Central memory CD8-positive, alpha-beta T cell (primary cell): ENCODE measurements around the gene GFRA3.
"Not testable (repeated sequence)": the region's sequence is repeated elsewhere in the genome, so short reads cannot be mapped to it uniquely, and the experiment has no call there.

ENCODE experiments used
- ATAC-seq: fragments of 150-1000 bp; cut with Tn5 transposase; replicated peaks from 2 replicates; pipeline ENCODE4 v1.10.0; 2022; ENCODE audit warnings: mild to moderate bottlenecking, moderate FRiP score, moderate number of reproducible peaks; ENCODE audit not compliant: poor library complexity, severe bottlenecking; ENCODE audit errors: extremely low read depth
- DNase-seq, 2 donors: peaks; one replicate each; pipeline ENCODE4 v3.0.0; 2021; ENCODE audit warnings: low spot score in 2 of 2
- H3K27ac Mint-ChIP-seq: one replicate; pipeline ENCODE4 v1.8.0; 2022; ENCODE audit warnings: low read depth, mild to moderate bottlenecking, moderate library complexity, mixed read lengths
- H3K27me3 Mint-ChIP-seq: one replicate; pipeline ENCODE4 v1.8.0; 2022; ENCODE audit warnings: mixed read lengths
- H3K36me3 Mint-ChIP-seq: one replicate; pipeline ENCODE4 v1.8.0; 2022; ENCODE audit warnings: mild to moderate bottlenecking, moderate library complexity, mixed read lengths; ENCODE audit not compliant: insufficient read depth
- H3K4me1 Mint-ChIP-seq: one replicate; pipeline ENCODE4 v1.8.0; 2022; ENCODE audit warnings: mixed read lengths
- H3K4me3 Mint-ChIP-seq: one replicate; pipeline ENCODE4 v1.8.0; 2022; ENCODE audit warnings: mild to moderate bottlenecking, moderate library complexity, mixed read lengths
- H3K9me3 Mint-ChIP-seq: one replicate; pipeline ENCODE4 v1.8.0; 2022; ENCODE audit warnings: mixed read lengths

GFRA3 gene

GRCh38 chr5:138275379-138275782, 960 bp upstream of the GFRA3 start:
- peaks cover 31% of the 10 kb centered on the region for H3K27me3 Mint-ChIP-seq
- H3K4me3 Mint-ChIP-seq: no peak overlapping the region
- H3K27ac Mint-ChIP-seq: no peak overlapping the region
- no peaks in the 10 kb centered on the region for H3K36me3 Mint-ChIP-seq
- H3K4me1 Mint-ChIP-seq: peaks cover 6% of the 10 kb centered on the region
- no peaks in the 10 kb centered on the region for H3K9me3 Mint-ChIP-seq
- DNase-seq: no peak
- no peak for ATAC-seq

- Mint-ChIP-seq H3K27ac (no peak overlapping the region), H3K36me3 (no peaks in the 10 kb centered on the region), H3K9me3 (no peaks in the 10 kb centered on the region), H3K4me3 (peak overlapping the region; percentile 36), H3K4me1 (peaks cover 6% of the 10 kb centered on the region), H3K27me3 (peaks cover 33% of the 10 kb centered on the region)
- DNase-seq (no peak), ATAC-seq (no peak)
Measured at GRCh38 chr5:138273834-138274188, 610 bp downstream of the GFRA3 start.

GRCh38 chr5:138272681-138273080, 1.7 kb downstream of the GFRA3 start:
- Mint-ChIP-seq H3K4me3 (no peak overlapping the region), H3K4me1 (peaks cover 6% of the 10 kb centered on the region), H3K9me3 (no peaks in the 10 kb centered on the region), H3K27ac (no peak overlapping the region), H3K27me3 (peaks cover 44% of the 10 kb centered on the region), H3K36me3 (no peaks in the 10 kb centered on the region)
- no peak for ATAC-seq
- no peak for DNase-seq

GRCh38 chr5:138271281-138271680, 3.1 kb downstream of the GFRA3 start:
- H3K4me3 Mint-ChIP-seq: no peak overlapping the region
- H3K27ac Mint-ChIP-seq: no peak overlapping the region
- H3K4me1 Mint-ChIP-seq: peaks cover 6% of the 10 kb centered on the region
- H3K27me3 Mint-ChIP-seq: peaks cover 57% of the 10 kb centered on the region
- DNase-seq: no peak
- peaks cover 2% of the 10 kb centered on the region for H3K36me3 Mint-ChIP-seq
- no peak for ATAC-seq
- no peaks in the 10 kb centered on the region for H3K9me3 Mint-ChIP-seq

GRCh38 chr5:138264183-138264582, 10.2 kb downstream of the GFRA3 start:
- no peaks in the 10 kb centered on the region for H3K9me3 Mint-ChIP-seq
- peaks cover 55% of the 10 kb centered on the region for H3K27me3 Mint-ChIP-seq
- H3K36me3 Mint-ChIP-seq: peaks cover 2% of the 10 kb centered on the region
- H3K4me1 Mint-ChIP-seq: no peaks in the 10 kb centered on the region
- no peak overlapping the region for H3K4me3 Mint-ChIP-seq
- ATAC-seq (no peak), DNase-seq (no peak)
- H3K27ac Mint-ChIP-seq: no peak overlapping the region

- DNase-seq (no peak), ATAC-seq (no peak)
- H3K36me3 Mint-ChIP-seq: peaks cover 2% of the 10 kb centered on the region
- no peaks in the 10 kb centered on the region for H3K4me1 Mint-ChIP-seq
- no peaks in the 10 kb centered on the region for H3K9me3 Mint-ChIP-seq
- no peak overlapping the region for H3K27ac Mint-ChIP-seq
- peaks cover 56% of the 10 kb centered on the region for H3K27me3 Mint-ChIP-seq
- H3K4me3 Mint-ChIP-seq: no peak overlapping the region
Measured at GRCh38 chr5:138263581-138263980, 10.8 kb downstream of the GFRA3 start.

GRCh38 chr5:138258704-138259292, 15.6 kb downstream of the GFRA3 start:
- H3K36me3 Mint-ChIP-seq: no peaks in the 10 kb centered on the region
- no peaks in the 10 kb centered on the region for H3K4me1 Mint-ChIP-seq
- H3K27me3 Mint-ChIP-seq: peaks cover 14% of the 10 kb centered on the region
- ATAC-seq (no peak), DNase-seq (no peak)
- H3K27ac Mint-ChIP-seq: no peak overlapping the region
- H3K9me3 Mint-ChIP-seq: no peaks in the 10 kb centered on the region
- no peak overlapping the region for H3K4me3 Mint-ChIP-seq

- Mint-ChIP-seq H3K27ac (no peak overlapping the region), H3K27me3 (peaks cover 13% of the 10 kb centered on the region), H3K9me3 (no peaks in the 10 kb centered on the region), H3K4me1 (no peaks in the 10 kb centered on the region), H3K4me3 (no peak overlapping the region), H3K36me3 (no peaks in the 10 kb centered on the region)
- DNase-seq: no peak
- ATAC-seq: no peak
Measured at GRCh38 chr5:138257583-138257982, 16.8 kb downstream of the GFRA3 start.

GRCh38 chr5:138252944-138253343, 21.5 kb downstream of the GFRA3 start:
- no peak for ATAC-seq
- Mint-ChIP-seq H3K36me3 (no peaks in the 10 kb centered on the region), H3K27me3 (no peaks in the 10 kb centered on the region)

GRCh38 chr5:138247800-138248199, 26.6 kb downstream of the GFRA3 start:
- not testable (repeated sequence) for H3K27ac Mint-ChIP-seq, H3K4me3 Mint-ChIP-seq, H3K4me1 Mint-ChIP-seq, H3K9me3 Mint-ChIP-seq, DNase-seq, ATAC-seq, H3K36me3 Mint-ChIP-seq
- H3K27me3 Mint-ChIP-seq: peaks cover 21% of the 10 kb centered on the region

More at GRCh38 chr5:138252944-138253343, 21.5 kb downstream of the GFRA3 start:
- Mint-ChIP-seq H3K4me3 (no peak overlapping the region), H3K4me1 (no peaks in the 10 kb centered on the region), H3K27ac (no peak overlapping the region), H3K9me3 (no peaks in the 10 kb centered on the region)
- no peak for DNase-seq

GRCh38 chr5:138246822-138247221, 27.6 kb downstream of the GFRA3 start:
- Mint-ChIP-seq H3K9me3 (no peaks in the 10 kb centered on the region), H3K27me3 (peaks cover 30% of the 10 kb centered on the region), H3K4me1 (no peaks in the 10 kb centered on the region), H3K36me3 (no peaks in the 10 kb centered on the region), H3K4me3 (no peak overlapping the region), H3K27ac (no peak overlapping the region)
- ATAC-seq (no peak), DNase-seq (no peak)

GRCh38 chr5:138246334-138246733, 28.1 kb downstream of the GFRA3 start:
- Mint-ChIP-seq H3K36me3 (no peaks in the 10 kb centered on the region), H3K27ac (no peak overlapping the region), H3K4me1 (peaks cover 2% of the 10 kb centered on the region), H3K4me3 (no peak overlapping the region), H3K9me3 (no peaks in the 10 kb centered on the region), H3K27me3 (peaks cover 34% of the 10 kb centered on the region)
- no peak for DNase-seq
- no peak for ATAC-seq

GRCh38 chr5:138245717-138246116, 28.7 kb downstream of the GFRA3 start:
- H3K36me3 Mint-ChIP-seq: no peaks in the 10 kb centered on the region
- H3K4me3 Mint-ChIP-seq: no peak overlapping the region
- ATAC-seq (no peak), DNase-seq (no peak)
- H3K27me3 Mint-ChIP-seq: peaks cover 41% of the 10 kb centered on the region
- H3K9me3 Mint-ChIP-seq: no peaks in the 10 kb centered on the region
- no peak overlapping the region for H3K27ac Mint-ChIP-seq
- peaks cover 9% of the 10 kb centered on the region for H3K4me1 Mint-ChIP-seq

- ATAC-seq: no peak
- no peaks in the 10 kb centered on the region for H3K36me3 Mint-ChIP-seq
- H3K27me3 Mint-ChIP-seq: peaks cover 57% of the 10 kb centered on the region
- DNase-seq: no peak
- H3K9me3 Mint-ChIP-seq: no peaks in the 10 kb centered on the region
- no peak overlapping the region for H3K27ac Mint-ChIP-seq
- no peak overlapping the region for H3K4me3 Mint-ChIP-seq
- peaks cover 12% of the 10 kb centered on the region for H3K4me1 Mint-ChIP-seq
Measured at GRCh38 chr5:138243794-138244193, 30.6 kb downstream of the GFRA3 start.
